A673 (cell line): ENCODE measurements around the gene NUF2. TPM values are rescaled to one million over a fixed set of nuclear protein-coding genes. Genes with fewer than 3 reads are reported as not detected.

Experiments
- BruUV-seq: library from RNA; stranded (reverse); fragments of 400-500 nt; replicated peaks from 2 replicates; lab custom pipeline; 2021; lab: Mats Ljungman, UMichigan
- CTCF ChIA-PET: fragments of 300-600 bp; sonication (Branson Sonifier 250); formaldehyde crosslinking; loops from one replicate; lab custom pipeline; 2022; ENCODE audit warnings: antibody characterized with exemption; lab: Charles Lee
- POLR2A ChIA-PET: fragments of 300-600 bp; sonication (Branson Sonifier 250); formaldehyde crosslinking; loops from one replicate; lab custom pipeline; 2022; ENCODE audit warnings: antibody characterized with exemption; ENCODE audit not compliant: low non-redundant PET; lab: Charles Lee
- DNase-seq: peaks from one replicate; pipeline ENCODE4 v3.0.0-alpha.2; 2015; ENCODE audit warnings: low spot score
- H3K27ac ChIP-seq: fragments of 200-600 bp; sonication (generic); 2 replicates; pipeline ENCODE4 v1.5.1; 2016; ENCODE audit warnings: mixed run types, low read depth, mild to moderate bottlenecking, mixed read lengths, antibody characterized with exemption, low read length; ENCODE audit not compliant: poor library complexity, severe bottlenecking
- H3K27me3 ChIP-seq: fragments of 200-600 bp; sonication (generic); replicated peaks from 2 replicates; pipeline ENCODE4 v1.6.1; 2017; ENCODE audit warnings: mixed run types, low read depth, mild to moderate bottlenecking, mixed read lengths, antibody characterized with exemption, low read length; ENCODE audit not compliant: insufficient read depth, poor library complexity
- H3K36me3 ChIP-seq: fragments of 200-600 bp; sonication (generic); 2 replicates; pipeline ENCODE4 v1.6.1; 2016; ENCODE audit warnings: mixed run types, mild to moderate bottlenecking, mixed read lengths, antibody characterized with exemption, low read length; ENCODE audit not compliant: insufficient read depth, poor library complexity, severe bottlenecking
- H3K4me1 ChIP-seq: fragments of 200-600 bp; sonication (generic); 2 replicates; pipeline ENCODE4 v1.6.1; 2017; ENCODE audit warnings: mixed run types, mild to moderate bottlenecking, mixed read lengths, antibody characterized with exemption, low read length; ENCODE audit not compliant: insufficient read depth, poor library complexity, severe bottlenecking
- H3K4me3 ChIP-seq: fragments of 200-600 bp; sonication (generic); 2 replicates; pipeline ENCODE4 v1.5.1; 2016; ENCODE audit warnings: low read depth, mixed run types, mild to moderate bottlenecking, mixed read lengths, low read length; ENCODE audit not compliant: poor library complexity, severe bottlenecking
- H3K9me3 ChIP-seq: fragments of 200-600 bp; sonication (generic); 2 replicates; pipeline ENCODE4 v1.6.1; 2016; ENCODE audit warnings: mixed run types, low read depth, mild to moderate bottlenecking, mixed read lengths, antibody characterized with exemption, low read length; ENCODE audit not compliant: poor library complexity, severe bottlenecking
- EZH2 ChIP-seq: fragments of 200-600 bp; sonication (generic); IDR thresholded peaks from 2 replicates; pipeline ENCODE4 v1.6.1; 2017; ENCODE audit warnings: borderline replicate concordance, low read depth, mild to moderate bottlenecking, mixed read lengths, antibody characterized with exemption, low read length; ENCODE audit not compliant: poor library complexity, severe bottlenecking
- intact Hi-C: fragments of 100-400 bp; cut with micrococcal nuclease; formaldehyde crosslinking; loops from one replicate; pipeline ENCODE4 v1.10.0; 2022; ENCODE audit not compliant: unreplicated experiment
- total RNA-seq: library from RNA; stranded (reverse); gene quantifications from 2 replicates; pipeline ENCODE4 v1.2.3, GENCODE V29; 2021
- TF ChIP-seq, protein P1 (sequence below): fragments of 300-800, 200-600 bp; sonication (generic); conservative IDR thresholded peaks from 2 replicates; pipeline ENCODE4 v1.5.1; 2017; ENCODE audit warnings: low read depth, mild to moderate bottlenecking, antibody characterized with exemption, low read length, moderate library complexity, mixed read lengths

NUF2 gene
- total RNA-seq, 1 experiment from 2014 or later: 91.6 TPM

DNA sequence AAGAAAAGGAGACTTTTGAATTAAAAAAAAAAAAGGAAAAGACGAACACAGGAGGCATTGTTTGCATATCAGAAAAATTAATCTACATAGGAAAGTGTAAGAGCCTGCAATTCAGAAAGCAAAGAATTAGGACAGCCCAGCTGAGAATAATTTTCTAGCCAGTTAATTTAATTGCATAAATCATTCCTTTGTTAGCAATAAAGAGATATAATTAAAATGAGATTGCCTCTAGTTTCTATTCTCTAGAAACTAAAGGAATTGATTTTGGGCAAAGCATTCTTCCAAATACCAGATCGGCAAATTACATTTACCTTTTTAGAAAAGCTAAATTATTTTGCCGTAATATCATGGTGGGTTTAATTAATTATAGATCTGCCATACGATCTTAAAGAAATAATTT lies 46.0 kb downstream of the NUF2 start:
- no peaks in the 10 kb centered on the region for H3K9me3 ChIP-seq
- DNase-seq: no peak
- H3K36me3 ChIP-seq: no peaks in the 10 kb centered on the region
- TF ChIP-seq EZH2: no peak
- TF ChIP-seq, protein P1, sequence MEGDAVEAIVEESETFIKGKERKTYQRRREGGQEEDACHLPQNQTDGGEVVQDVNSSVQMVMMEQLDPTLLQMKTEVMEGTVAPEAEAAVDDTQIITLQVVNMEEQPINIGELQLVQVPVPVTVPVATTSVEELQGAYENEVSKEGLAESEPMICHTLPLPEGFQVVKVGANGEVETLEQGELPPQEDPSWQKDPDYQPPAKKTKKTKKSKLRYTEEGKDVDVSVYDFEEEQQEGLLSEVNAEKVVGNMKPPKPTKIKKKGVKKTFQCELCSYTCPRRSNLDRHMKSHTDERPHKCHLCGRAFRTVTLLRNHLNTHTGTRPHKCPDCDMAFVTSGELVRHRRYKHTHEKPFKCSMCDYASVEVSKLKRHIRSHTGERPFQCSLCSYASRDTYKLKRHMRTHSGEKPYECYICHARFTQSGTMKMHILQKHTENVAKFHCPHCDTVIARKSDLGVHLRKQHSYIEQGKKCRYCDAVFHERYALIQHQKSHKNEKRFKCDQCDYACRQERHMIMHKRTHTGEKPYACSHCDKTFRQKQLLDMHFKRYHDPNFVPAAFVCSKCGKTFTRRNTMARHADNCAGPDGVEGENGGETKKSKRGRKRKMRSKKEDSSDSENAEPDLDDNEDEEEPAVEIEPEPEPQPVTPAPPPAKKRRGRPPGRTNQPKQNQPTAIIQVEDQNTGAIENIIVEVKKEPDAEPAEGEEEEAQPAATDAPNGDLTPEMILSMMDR: no peak
- BruUV-seq: no TSS peak
- POLR2A ChIA-PET: interaction anchor here (0.8 kb wide), 1 partner anchor 65 kb away, joined by 8 read pairs; no protein-coding TSS in a partner anchor
- no peak overlapping the region for H3K27ac ChIP-seq
- H3K4me1 ChIP-seq: peaks cover 6% of the 10 kb centered on the region
- intact Hi-C loops: no loop called here
- H3K27me3 ChIP-seq: no peaks in the 10 kb centered on the region
- CTCF ChIA-PET: interaction anchor here (0.7 kb wide), 1 partner anchor 1604 kb away, joined by 4 read pairs; no protein-coding TSS in a partner anchor
- H3K4me3 ChIP-seq: no peak overlapping the region

DNA sequence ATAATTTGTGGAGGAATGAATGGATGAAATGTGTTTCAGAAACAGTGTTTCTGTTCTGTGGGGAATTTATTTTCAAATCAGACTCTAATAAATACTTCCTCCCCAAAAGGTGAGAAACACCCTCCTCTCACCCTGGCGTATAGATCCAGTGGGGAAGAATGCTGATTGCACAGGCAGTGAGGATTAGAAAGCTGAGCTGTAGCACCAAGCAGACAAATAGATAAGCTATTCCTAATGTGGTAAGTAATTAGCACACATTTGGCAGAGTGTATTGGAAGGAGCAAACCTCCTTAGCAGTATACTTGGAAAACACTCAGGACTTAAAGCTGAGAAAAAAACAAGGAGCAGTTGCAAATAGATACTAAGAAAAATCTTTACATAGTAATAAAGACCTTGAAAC lies 50.8 kb downstream of the NUF2 start:
- H3K27me3 ChIP-seq: no peaks in the 10 kb centered on the region
- no peak overlapping the region for H3K4me3 ChIP-seq
- no TSS peak for BruUV-seq
- no peaks in the 10 kb centered on the region for H3K9me3 ChIP-seq
- peaks cover 13% of the 10 kb centered on the region for H3K4me1 ChIP-seq
- POLR2A ChIA-PET: no interaction called here
- H3K36me3 ChIP-seq: no peaks in the 10 kb centered on the region
- intact Hi-C loops: loop anchor here (10.0 kb wide), 1 partner anchor 332 kb away; no protein-coding TSS in a partner anchor
- H3K27ac ChIP-seq: no peak overlapping the region
- CTCF ChIA-PET: no interaction called here
- no peak for DNase-seq
- no peak for TF ChIP-seq EZH2
- TF ChIP-seq, protein P1: no peak

DNA sequence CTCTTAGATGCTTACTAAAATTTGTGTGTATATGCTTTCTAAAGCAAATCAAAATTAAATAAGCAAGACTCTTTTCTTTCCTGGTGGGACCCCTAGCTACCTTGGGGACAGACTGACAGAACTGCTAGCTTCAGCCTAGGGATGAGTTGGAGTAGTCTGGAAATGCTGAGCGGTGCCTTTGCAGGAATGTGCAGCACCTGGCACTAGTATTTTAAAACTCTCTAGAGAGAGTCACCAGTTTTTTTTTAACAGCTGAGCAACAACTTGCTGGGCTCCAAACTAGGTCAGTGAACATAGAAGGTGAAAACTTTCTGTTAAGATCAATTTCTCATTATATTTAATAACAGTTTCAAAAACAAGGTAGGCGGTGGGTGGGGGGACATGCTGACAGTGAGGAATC lies 56.8 kb downstream of the NUF2 start:
- no peaks in the 10 kb centered on the region for H3K36me3 ChIP-seq
- peaks cover 17% of the 10 kb centered on the region for H3K4me1 ChIP-seq
- POLR2A ChIA-PET: no interaction called here
- no peak overlapping the region for H3K4me3 ChIP-seq
- TF ChIP-seq, protein P1: no peak
- no peak for TF ChIP-seq EZH2
- no peak for DNase-seq
- BruUV-seq: no TSS peak
- intact Hi-C loops: loop anchor here (10.0 kb wide), 1 partner anchor 326 kb away; no protein-coding TSS in a partner anchor
- H3K27me3 ChIP-seq: no peaks in the 10 kb centered on the region
- no peak overlapping the region for H3K27ac ChIP-seq
- no peaks in the 10 kb centered on the region for H3K9me3 ChIP-seq
- CTCF ChIA-PET: no interaction called here
